Activated CD4-positive, alpha-beta memory T cell treated with anti-CD3 and anti-CD28 coated beads, Interleukin-2, amount 10 ng/mL, durations not matched to agents 7 days and 5 days (primary cell): ENCODE results near the gene CLIC4. TPM values are rescaled to one million over a fixed set of nuclear protein-coding genes. Genes with fewer than 3 reads are reported as not detected.
A peak's percentile ranks its signal among the peaks of the same experiment; 100 is the strongest.

Source experiments
- CTCF ChIA-PET: fragments of 350-600 bp; sonication (Branson Sonifier 250); formaldehyde crosslinking; loops from one replicate; lab custom pipeline; 2021; ENCODE audit warnings: antibody characterized with exemption, inconsistent platforms; lab: Charles Lee
- POLR2A ChIA-PET: fragments of 350-600 bp; sonication (Branson Sonifier 250); formaldehyde crosslinking; loops from one replicate; lab custom pipeline; 2021; ENCODE audit warnings: antibody characterized with exemption; lab: Charles Lee
- DNase-seq: peaks from one replicate; pipeline ENCODE4 v3.0.0-alpha.2; 2020
- H3K27ac Mint-ChIP-seq: one replicate; pipeline ENCODE4 v1.8.0; 2021; ENCODE audit warnings: mild to moderate bottlenecking, mixed read lengths
- H3K27me3 Mint-ChIP-seq: one replicate; pipeline ENCODE4 v1.8.0; 2021; ENCODE audit warnings: mixed read lengths
- H3K36me3 Mint-ChIP-seq: one replicate; pipeline ENCODE4 v1.8.0; 2021; ENCODE audit warnings: low read depth, mixed read lengths
- H3K4me1 Mint-ChIP-seq: one replicate; pipeline ENCODE4 v1.8.0; 2021; ENCODE audit warnings: mixed read lengths
- H3K4me3 Mint-ChIP-seq: one replicate; pipeline ENCODE4 v1.8.0; 2021; ENCODE audit warnings: mild to moderate bottlenecking, mixed read lengths
- H3K9me3 Mint-ChIP-seq: one replicate; pipeline ENCODE4 v1.8.0; 2021; ENCODE audit warnings: mixed read lengths
- total RNA-seq, 2 experiments: library from RNA; stranded (reverse); gene quantifications; one replicate each; pipeline ENCODE4 v1.2.3, GENCODE V29; 2021

CLIC4 gene
- total RNA-seq, 2 experiments from 2014 or later: 28.9 to 30.6 TPM

DNA sequence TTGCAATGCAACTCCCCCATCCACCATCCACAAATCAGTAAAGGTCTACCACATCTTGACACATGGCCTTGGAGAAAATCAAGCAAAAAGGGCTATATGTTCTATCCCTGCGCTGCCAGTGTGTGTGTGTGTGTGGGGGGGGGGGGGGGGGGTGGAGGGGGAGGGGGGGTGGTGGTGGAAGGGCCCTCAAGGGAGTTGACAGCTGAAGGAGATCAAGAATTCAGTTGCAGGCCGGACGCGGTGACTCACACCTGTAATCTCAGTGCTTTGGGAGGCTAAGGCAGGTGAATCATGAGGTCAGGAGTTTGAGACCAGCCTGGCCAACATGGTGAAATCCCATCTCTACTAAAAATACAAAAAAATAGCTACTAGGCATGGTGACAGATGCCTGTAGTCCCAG lies 37.6 kb upstream of the CLIC4 start:
- H3K27me3 Mint-ChIP-seq: no peaks in the 10 kb centered on the region
- no peaks in the 10 kb centered on the region for H3K9me3 Mint-ChIP-seq
- H3K4me3 Mint-ChIP-seq: no peak overlapping the region
- H3K27ac Mint-ChIP-seq: no peak overlapping the region
- H3K4me1 Mint-ChIP-seq: peaks cover 49% of the 10 kb centered on the region
- ChIA-PET CTCF (interaction anchor here (1.0 kb wide), 1 partner anchor 19 kb away, joined by 3 read pairs; no protein-coding TSS in a partner anchor), POLR2A (interaction anchor here (3.0 kb wide), 1 partner anchor 11 kb away, joined by 11 read pairs; no protein-coding TSS in a partner anchor)
- no peaks in the 10 kb centered on the region for H3K36me3 Mint-ChIP-seq
- DNase-seq: no peak

DNA sequence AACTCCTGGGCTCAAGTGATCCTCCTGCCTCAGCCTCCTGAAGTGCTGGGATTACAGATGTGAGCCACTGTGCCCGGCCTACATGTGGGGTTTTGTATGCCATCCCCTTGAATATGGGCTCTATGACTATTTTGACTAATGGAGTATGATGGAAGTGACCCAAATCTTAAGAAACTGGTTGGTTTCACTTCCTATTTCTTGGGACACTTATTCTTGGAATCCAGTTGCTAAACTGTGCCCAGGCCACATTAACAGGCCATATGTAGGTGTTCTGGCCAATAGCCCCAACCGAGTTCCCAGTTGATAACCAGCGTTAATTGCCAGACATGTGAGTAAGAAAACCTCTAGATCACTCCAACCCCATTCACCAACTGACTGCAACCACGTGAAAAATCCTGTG lies 36.3 kb upstream of the CLIC4 start:
- H3K4me1 Mint-ChIP-seq: peaks cover 49% of the 10 kb centered on the region
- peak overlapping the region; percentile 68 for H3K27ac Mint-ChIP-seq
- no peaks in the 10 kb centered on the region for H3K27me3 Mint-ChIP-seq
- DNase-seq: no peak
- H3K4me3 Mint-ChIP-seq: no peak overlapping the region
- H3K36me3 Mint-ChIP-seq: no peaks in the 10 kb centered on the region
- ChIA-PET CTCF (interaction anchor here (1.7 to 2.1 kb wide), 2 partner anchors 21 to 37 kb away, joined by 10 to 13 read pairs; partner anchors contain the start of gene CLIC4), POLR2A (interaction anchor here (0.8 to 2.3 kb wide), 3 partner anchors 9 to 19 kb away, joined by 3 to 11 read pairs (median 3); no protein-coding TSS in a partner anchor)
- H3K9me3 Mint-ChIP-seq: no peaks in the 10 kb centered on the region

DNA sequence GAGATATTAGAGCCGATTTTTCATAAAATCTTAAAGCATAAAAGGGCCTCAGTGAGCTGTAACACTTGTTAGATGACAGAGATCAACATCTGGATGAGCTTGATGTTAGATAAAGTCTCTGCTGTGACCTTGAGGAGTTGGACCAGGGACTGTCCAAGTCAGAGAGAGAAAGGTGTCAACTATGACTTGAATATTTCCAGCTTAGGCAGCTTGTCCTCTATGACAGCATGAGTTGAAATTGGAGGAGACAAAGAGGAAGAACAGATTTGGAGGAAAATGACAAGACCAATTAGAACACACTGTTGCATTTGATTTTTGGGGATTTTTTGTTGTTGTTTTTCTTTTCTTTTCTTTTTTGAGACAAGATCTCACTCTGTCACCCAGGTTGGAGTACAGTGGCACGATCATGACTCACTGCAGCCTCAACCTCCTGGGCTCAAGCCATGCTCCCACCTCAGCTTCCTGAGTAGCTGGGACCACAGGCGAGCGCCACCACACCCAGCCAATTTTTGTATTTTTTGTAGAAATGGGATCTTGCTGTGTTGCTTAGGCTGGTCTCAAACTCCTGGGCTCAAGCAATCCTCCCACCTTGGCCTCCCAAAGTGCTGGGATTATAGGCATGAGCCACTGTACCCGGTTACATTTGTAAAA lies 35.3 kb upstream of the CLIC4 start:
- Mint-ChIP-seq H3K27me3 (no peaks in the 10 kb centered on the region), H3K36me3 (no peaks in the 10 kb centered on the region), H3K9me3 (no peaks in the 10 kb centered on the region), H3K4me3 (peak overlapping the region; percentile 11), H3K27ac (peak overlapping the region; percentile 80), H3K4me1 (peaks cover 46% of the 10 kb centered on the region)
- peak; percentile 70 for DNase-seq
- CTCF ChIA-PET: interaction anchor here (0.8 to 2.1 kb wide), 5 partner anchors 22 to 125 kb away, joined by 3 to 13 read pairs (median 4); partner anchors contain the start of gene CLIC4
- POLR2A ChIA-PET: interaction anchor here (1.2 to 2.3 kb wide), 3 partner anchors 12 to 35 kb away, joined by 4 to 11 read pairs (median 9); partner anchors contain the start of gene CLIC4

DNA sequence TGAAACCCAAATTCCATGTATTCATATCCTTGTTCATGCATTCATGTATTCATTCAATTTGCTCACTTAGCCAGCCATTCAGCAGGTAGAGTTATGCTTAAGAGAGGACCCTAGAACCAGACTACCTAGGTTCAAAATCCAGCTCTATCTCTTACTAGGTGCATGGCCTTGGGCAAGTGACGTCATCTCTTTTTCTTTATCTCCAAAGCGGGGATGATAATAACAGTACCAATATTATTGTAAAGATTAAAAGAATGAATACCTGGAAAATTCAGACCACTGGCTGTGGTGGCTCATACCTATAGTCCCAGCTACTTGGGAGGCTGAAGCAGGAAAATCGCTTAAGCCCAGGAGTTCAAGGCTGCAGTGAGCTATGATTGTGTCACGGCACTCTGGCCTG lies 33.9 kb upstream of the CLIC4 start:
- H3K27ac Mint-ChIP-seq: no peak overlapping the region
- no peak for DNase-seq
- ChIA-PET POLR2A (interaction anchor here (2.3 kb wide), 2 partner anchors 11 to 15 kb away, joined by 9 to 11 read pairs; no protein-coding TSS in a partner anchor), CTCF (no interaction called here)
- no peaks in the 10 kb centered on the region for H3K9me3 Mint-ChIP-seq
- no peaks in the 10 kb centered on the region for H3K36me3 Mint-ChIP-seq
- no peaks in the 10 kb centered on the region for H3K27me3 Mint-ChIP-seq
- peaks cover 35% of the 10 kb centered on the region for H3K4me1 Mint-ChIP-seq
- H3K4me3 Mint-ChIP-seq: no peak overlapping the region

DNA sequence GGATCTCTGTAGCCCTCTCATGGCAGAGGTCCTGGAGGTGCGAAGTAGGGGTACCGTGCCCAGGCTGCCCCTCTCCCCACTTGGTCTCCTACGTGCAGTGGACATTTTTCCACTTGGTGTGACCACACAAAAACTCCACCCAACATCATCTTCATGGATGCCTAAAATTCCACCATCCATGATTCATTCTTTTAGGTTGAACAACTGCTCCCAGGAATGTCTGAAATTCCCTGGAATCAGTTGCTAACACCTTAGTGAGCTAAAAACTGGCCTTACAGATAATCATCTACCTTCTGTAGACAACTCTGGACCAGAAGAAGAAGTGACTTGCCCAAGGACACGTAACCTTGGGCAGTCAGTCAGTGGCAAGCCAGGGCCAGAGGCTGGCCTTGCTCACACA lies 32.1 kb upstream of the CLIC4 start:
- ChIA-PET POLR2A (no interaction called here), CTCF (interaction anchor here (0.7 kb wide), 1 partner anchor 119 kb away, joined by 4 read pairs; no protein-coding TSS in a partner anchor)
- no peak for DNase-seq
- no peak overlapping the region for H3K27ac Mint-ChIP-seq
- H3K36me3 Mint-ChIP-seq: no peaks in the 10 kb centered on the region
- no peaks in the 10 kb centered on the region for H3K9me3 Mint-ChIP-seq
- H3K27me3 Mint-ChIP-seq: no peaks in the 10 kb centered on the region
- H3K4me1 Mint-ChIP-seq: peaks cover 23% of the 10 kb centered on the region
- no peak overlapping the region for H3K4me3 Mint-ChIP-seq

DNA sequence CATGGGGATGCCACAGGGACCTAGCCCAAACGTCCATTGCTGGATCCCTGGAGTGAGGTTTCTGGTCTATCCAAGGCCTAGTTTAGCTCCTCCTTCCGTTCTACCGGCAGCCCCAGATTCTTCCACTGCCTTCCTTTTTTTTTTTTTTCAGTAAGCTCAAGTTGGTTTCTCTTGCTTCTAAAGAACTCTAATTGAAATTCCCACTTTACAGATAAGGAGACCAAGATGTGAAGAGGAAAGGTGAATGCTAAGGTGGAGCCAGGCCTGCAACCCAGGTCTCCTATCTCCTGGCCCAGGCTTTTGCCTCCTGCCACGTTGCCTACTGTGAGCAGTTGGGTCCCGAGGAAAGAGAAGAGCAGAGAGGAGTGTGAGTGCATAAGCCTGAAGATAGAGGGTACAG lies 31.5 kb upstream of the CLIC4 start:
- H3K27me3 Mint-ChIP-seq: no peaks in the 10 kb centered on the region
- H3K36me3 Mint-ChIP-seq: no peaks in the 10 kb centered on the region
- H3K4me3 Mint-ChIP-seq: no peak overlapping the region
- no peaks in the 10 kb centered on the region for H3K9me3 Mint-ChIP-seq
- H3K4me1 Mint-ChIP-seq: peaks cover 21% of the 10 kb centered on the region
- POLR2A ChIA-PET: no interaction called here
- no peak for DNase-seq
- CTCF ChIA-PET: interaction anchor here (0.7 kb wide), 1 partner anchor 118 kb away, joined by 4 read pairs; no protein-coding TSS in a partner anchor
- no peak overlapping the region for H3K27ac Mint-ChIP-seq

DNA sequence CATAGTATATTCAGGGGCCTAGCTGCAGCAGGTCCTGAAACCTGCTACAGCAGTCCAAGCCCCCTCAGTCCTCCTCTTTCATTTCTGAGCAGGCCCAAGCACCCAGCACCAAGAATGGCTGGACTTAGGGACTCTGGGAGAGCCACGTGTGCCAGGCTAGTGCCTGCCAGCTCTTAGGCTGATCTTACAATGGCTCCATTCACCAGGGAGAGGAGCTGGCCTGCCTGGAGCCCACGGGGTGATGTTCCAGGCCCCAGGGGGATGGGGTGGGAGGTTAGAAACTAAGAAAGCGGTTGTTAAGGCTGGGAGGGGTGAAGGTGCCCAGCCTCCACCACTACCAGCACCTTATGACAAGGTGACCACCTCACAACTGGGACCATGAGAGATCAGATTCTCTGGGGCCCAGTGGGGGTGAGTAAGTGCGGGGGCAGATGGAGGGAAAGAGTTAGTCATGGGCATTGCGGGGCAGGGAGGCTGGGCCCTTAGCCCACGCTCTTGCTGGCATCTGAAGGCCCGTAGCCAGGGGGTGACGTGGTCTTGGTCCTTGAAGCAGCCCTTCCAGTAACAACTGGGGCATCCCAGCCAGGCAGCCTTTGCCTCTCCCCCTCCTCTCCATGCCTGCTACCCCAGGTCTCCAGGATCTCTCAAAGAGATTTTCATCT lies 30.3 kb upstream of the CLIC4 start:
- ChIA-PET CTCF (no interaction called here), POLR2A (no interaction called here)
- no peaks in the 10 kb centered on the region for H3K27me3 Mint-ChIP-seq
- no peak for DNase-seq
- no peak overlapping the region for H3K4me3 Mint-ChIP-seq
- no peak overlapping the region for H3K27ac Mint-ChIP-seq
- H3K9me3 Mint-ChIP-seq: no peaks in the 10 kb centered on the region
- peaks cover 10% of the 10 kb centered on the region for H3K4me1 Mint-ChIP-seq
- H3K36me3 Mint-ChIP-seq: no peaks in the 10 kb centered on the region

DNA sequence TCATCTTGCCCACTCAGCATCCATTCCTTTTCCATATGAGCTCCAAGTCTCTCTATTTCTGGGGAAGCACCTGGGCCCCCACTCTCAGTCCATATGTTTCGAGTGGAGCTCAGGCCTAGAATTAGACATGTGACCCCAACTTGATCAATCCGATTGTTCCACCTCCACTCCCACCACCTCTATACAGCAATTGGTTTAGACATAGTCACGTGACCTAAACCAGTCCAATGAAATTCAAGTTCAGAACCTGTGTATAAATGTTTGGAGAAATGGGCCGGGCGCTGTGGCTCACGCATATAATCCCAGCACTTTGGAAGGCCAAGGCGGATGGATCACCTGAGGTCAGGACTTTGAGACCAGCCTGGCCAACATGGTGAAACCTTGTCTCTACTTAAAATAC lies 29.6 kb upstream of the CLIC4 start:
- Mint-ChIP-seq H3K9me3 (no peaks in the 10 kb centered on the region), H3K36me3 (no peaks in the 10 kb centered on the region), H3K4me3 (no peak overlapping the region), H3K27ac (no peak overlapping the region), H3K4me1 (peaks cover 4% of the 10 kb centered on the region), H3K27me3 (no peaks in the 10 kb centered on the region)
- CTCF ChIA-PET: no interaction called here
- DNase-seq: no peak
- POLR2A ChIA-PET: no interaction called here

DNA sequence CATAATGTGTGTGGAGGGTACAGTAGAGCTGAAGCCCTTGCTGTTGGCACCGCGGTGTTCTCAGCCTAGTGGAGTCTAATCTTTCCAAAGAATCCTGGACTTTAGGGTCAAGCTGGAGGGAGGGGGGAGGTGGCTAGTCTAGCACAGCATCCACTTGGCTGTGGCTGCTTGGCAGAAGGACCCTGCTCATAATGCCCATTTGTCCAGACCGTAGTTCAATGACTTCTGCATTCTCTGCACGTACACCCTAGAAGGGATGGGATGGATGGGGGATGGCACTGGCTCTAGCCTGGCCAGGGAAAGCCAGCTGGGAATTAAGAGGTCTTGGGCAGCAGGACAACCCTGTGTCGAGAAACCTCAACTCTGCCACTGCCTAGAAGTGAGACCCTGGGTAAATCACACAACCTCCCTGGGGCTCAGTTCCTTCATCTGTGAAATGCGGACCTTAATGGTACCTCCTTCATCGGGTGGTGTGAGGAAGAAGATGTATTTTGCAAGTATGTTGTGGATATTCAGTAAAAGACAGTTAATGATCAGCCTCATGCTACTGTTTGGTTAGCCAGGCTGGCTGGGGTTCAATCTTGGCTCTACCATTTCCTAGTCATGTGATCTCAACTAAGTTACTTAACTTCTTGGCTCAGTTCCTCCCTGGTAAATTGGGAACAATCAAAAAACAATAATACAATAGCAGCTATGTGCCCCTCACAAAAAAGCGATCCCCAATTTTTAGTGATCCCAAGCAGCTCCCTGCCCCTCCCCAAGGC lies 27.2 kb upstream of the CLIC4 start:
- H3K9me3 Mint-ChIP-seq: peaks cover 4% of the 10 kb centered on the region
- no peak overlapping the region for H3K4me3 Mint-ChIP-seq
- POLR2A ChIA-PET: no interaction called here
- CTCF ChIA-PET: no interaction called here
- no peak overlapping the region for H3K27ac Mint-ChIP-seq
- no peaks in the 10 kb centered on the region for H3K36me3 Mint-ChIP-seq
- H3K4me1 Mint-ChIP-seq: peaks cover 11% of the 10 kb centered on the region
- H3K27me3 Mint-ChIP-seq: no peaks in the 10 kb centered on the region
- no peak for DNase-seq

DNA sequence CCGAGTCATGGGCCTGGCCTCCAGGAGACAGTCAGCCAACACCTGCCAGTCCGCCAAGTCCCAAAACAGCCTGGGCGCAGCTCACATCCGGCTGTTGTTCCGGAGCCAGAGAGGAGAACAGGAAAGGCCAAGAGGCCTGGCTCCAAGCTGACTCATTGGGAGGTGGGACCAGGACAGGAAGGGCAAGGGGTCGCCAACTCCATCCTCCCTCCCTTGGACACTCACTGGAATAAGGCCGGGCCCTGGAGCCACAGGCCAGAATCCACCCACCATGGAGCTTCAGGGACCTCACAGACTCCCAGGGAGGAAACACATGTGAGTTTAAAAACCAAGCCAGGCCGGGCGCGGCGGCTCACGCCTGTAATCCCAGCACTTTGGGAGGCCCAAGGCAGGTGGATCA lies 25.1 kb upstream of the CLIC4 start:
- no peak overlapping the region for H3K27ac Mint-ChIP-seq
- no peak for DNase-seq
- H3K4me1 Mint-ChIP-seq: peaks cover 11% of the 10 kb centered on the region
- ChIA-PET POLR2A (no interaction called here), CTCF (no interaction called here)
- H3K9me3 Mint-ChIP-seq: peaks cover 4% of the 10 kb centered on the region
- no peaks in the 10 kb centered on the region for H3K27me3 Mint-ChIP-seq
- no peaks in the 10 kb centered on the region for H3K36me3 Mint-ChIP-seq
- no peak overlapping the region for H3K4me3 Mint-ChIP-seq

DNA sequence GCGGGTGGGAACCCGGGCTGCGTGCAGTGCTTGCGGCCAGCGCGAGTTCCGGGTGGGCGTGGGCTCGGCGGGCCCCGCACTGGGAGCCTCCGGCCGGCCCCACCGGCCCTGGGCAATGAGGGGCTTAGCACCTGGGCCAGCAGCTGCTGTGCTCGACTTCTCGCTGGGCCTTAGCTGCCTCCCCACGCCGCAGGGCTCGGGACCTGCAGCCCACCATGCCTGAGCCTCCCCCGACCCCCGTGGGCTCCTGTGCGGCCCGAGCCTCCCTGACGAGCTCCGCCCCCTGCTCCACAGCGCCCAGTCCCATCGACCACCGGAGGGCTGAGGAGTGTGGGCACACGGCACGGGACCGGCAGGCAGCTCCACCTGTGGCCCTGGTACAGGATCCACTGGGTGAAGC lies 23.7 kb upstream of the CLIC4 start:
- H3K4me1 Mint-ChIP-seq: peaks cover 11% of the 10 kb centered on the region
- no peak overlapping the region for H3K4me3 Mint-ChIP-seq
- CTCF ChIA-PET: interaction anchor here (1.5 to 1.6 kb wide), 2 partner anchors 23 to 33 kb away, joined by 6 to 11 read pairs; partner anchors contain the start of gene CLIC4
- H3K9me3 Mint-ChIP-seq: peaks cover 4% of the 10 kb centered on the region
- H3K36me3 Mint-ChIP-seq: no peaks in the 10 kb centered on the region
- H3K27ac Mint-ChIP-seq: no peak overlapping the region
- DNase-seq: no peak
- H3K27me3 Mint-ChIP-seq: no peaks in the 10 kb centered on the region
- POLR2A ChIA-PET: interaction anchor here (0.9 to 2.1 kb wide), 3 partner anchors 11 to 24 kb away, joined by 3 to 9 read pairs (median 7); partner anchors contain the start of gene CLIC4
